IPS-20b (cell line): Measurements from ENCODE around the gene CASK.

Source experiments
- H3K27ac ChIP-seq: one replicate; pipeline ENCODE4 v1.5.1; 2013; ENCODE audit warnings: low read length
- H3K27me3 ChIP-seq: 2 replicates; pipeline ENCODE4 v1.6.1; 2013; ENCODE audit warnings: mild to moderate bottlenecking, low read length, inconsistent platforms; ENCODE audit not compliant: insufficient read depth
- H3K36me3 ChIP-seq: 2 replicates; pipeline ENCODE4 v1.6.1; 2013; ENCODE audit warnings: low read depth, mild to moderate bottlenecking, inconsistent platforms, low read length, moderate library complexity; ENCODE audit not compliant: insufficient read depth
- H3K4me1 ChIP-seq: 2 replicates; pipeline ENCODE4 v1.6.1; 2013; ENCODE audit warnings: mild to moderate bottlenecking, control low read depth, inconsistent platforms, low read length, moderate library complexity; ENCODE audit not compliant: insufficient read depth
- H3K4me3 ChIP-seq: 2 replicates; pipeline ENCODE4 v1.5.1; 2013; ENCODE audit warnings: mild to moderate bottlenecking, low read length, inconsistent platforms
- H3K9ac ChIP-seq: 2 replicates; pipeline ENCODE4 v1.6.1; 2013; ENCODE audit warnings: low read depth, mild to moderate bottlenecking, inconsistent platforms, low read length, moderate library complexity
- H3K9me3 ChIP-seq: 2 replicates; pipeline ENCODE4 v1.6.1; 2013; ENCODE audit warnings: mild to moderate bottlenecking, low read depth, low read length, inconsistent platforms; ENCODE audit not compliant: insufficient read depth

CASK gene, protein sequence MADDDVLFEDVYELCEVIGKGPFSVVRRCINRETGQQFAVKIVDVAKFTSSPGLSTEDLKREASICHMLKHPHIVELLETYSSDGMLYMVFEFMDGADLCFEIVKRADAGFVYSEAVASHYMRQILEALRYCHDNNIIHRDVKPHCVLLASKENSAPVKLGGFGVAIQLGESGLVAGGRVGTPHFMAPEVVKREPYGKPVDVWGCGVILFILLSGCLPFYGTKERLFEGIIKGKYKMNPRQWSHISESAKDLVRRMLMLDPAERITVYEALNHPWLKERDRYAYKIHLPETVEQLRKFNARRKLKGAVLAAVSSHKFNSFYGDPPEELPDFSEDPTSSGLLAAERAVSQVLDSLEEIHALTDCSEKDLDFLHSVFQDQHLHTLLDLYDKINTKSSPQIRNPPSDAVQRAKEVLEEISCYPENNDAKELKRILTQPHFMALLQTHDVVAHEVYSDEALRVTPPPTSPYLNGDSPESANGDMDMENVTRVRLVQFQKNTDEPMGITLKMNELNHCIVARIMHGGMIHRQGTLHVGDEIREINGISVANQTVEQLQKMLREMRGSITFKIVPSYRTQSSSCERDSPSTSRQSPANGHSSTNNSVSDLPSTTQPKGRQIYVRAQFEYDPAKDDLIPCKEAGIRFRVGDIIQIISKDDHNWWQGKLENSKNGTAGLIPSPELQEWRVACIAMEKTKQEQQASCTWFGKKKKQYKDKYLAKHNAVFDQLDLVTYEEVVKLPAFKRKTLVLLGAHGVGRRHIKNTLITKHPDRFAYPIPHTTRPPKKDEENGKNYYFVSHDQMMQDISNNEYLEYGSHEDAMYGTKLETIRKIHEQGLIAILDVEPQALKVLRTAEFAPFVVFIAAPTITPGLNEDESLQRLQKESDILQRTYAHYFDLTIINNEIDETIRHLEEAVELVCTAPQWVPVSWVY

GRCh38 chrX:41923211-41923977 lies at the start of gene CASK:
Gene CASK, minus strand, starts transcription at chrX:41923554. Its CDS starts 566 bp downstream, at chrX:41922988.
- Histone ChIP-seq H3K27me3 (peaks cover 8% of the 10 kb centered on the region; the same call in 1 of the 2 replicates), H3K4me1 (peaks cover 3% of the 10 kb centered on the region; the same call in 1 of the 2 replicates), H3K9me3 (no peaks in the 10 kb centered on the region), H3K36me3 (no peaks in the 10 kb centered on the region), H3K4me3 (peak within 1 kb of the TSS; percentile 92), H3K27ac (no peak within 1 kb of the TSS), H3K9ac (peak within 1 kb of the TSS; percentile 78)

DNA sequence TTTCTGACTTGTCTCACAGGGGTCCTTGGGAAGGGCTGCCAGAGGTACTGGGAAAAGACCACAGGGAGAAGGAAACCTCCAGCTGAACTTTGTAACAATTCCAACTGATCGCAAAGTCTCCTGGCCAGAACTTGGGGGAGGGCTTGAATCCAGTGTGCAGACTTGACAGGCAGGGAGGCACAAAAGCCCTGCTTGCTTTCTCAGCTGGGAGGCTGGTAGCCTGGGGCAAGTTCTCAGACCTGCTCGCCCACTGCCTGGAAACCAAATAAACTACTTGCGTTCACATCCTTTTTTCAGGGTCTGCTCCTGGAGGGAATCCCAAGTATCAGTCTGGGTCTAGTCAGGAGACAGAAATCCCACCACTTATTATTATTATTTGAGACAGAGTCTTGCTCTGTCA lies 48.0 kb upstream of the CASK start:
- no peaks in the 10 kb centered on the region for H3K9me3 ChIP-seq
- no peaks in the 10 kb centered on the region for H3K36me3 ChIP-seq
- H3K27me3 ChIP-seq = no peaks in the 10 kb centered on the region
- no peak overlapping the region for H3K27ac ChIP-seq
- H3K4me3 ChIP-seq = no peak overlapping the region
- no peak overlapping the region for H3K9ac ChIP-seq
- H3K4me1 ChIP-seq = no peaks in the 10 kb centered on the region; the same call in 1 of the 2 replicates

DNA sequence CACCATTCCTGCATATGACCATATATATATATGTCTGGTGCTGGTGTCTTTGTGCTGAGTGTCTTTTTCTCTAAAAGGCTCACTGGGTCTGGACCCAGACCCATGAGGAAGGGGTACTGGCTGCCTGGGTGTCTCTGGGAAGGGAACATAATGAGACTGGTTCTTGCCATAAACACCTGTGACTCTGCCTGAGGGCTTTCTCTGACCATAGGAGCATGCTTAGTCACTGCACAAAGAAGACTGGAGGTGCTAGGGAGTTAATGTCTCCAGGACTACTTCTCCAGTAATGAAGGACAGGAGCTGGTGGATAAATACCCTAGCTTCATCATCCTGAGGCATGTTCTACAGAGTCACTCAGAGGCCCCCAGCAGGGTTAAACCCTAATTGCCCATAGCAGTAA lies 47.1 kb upstream of the CASK start:
- H3K4me1 ChIP-seq = no peaks in the 10 kb centered on the region; the same call in 1 of the 2 replicates
- no peak overlapping the region for H3K27ac ChIP-seq
- H3K9me3 ChIP-seq = no peaks in the 10 kb centered on the region

DNA sequence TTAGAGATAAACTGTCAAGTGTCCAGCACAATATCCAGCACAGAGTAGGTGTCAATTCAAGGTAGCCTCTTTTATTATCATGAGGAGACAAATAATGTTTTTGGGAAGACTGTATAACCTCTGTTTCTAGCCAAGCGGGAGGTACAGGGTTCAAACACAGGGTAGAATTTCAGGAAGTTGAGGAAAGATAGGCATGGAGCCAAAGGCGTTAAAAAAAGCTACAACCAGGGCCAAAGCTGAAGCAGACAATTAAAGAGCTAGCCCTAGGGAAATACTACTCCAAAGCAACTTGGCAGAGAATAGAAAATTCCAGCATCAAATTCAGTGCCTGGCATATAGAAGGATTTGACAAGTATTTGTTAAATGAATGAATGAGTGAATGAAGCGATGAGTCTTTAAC lies 40.0 kb upstream of the CASK start:
- no peak overlapping the region for H3K4me3 ChIP-seq
- H3K27me3 ChIP-seq = no peaks in the 10 kb centered on the region
- H3K36me3 ChIP-seq = no peaks in the 10 kb centered on the region

More for the DNA sequence above, 47.1 kb upstream of the CASK start:
- Histone ChIP-seq H3K36me3 (no peaks in the 10 kb centered on the region), H3K9ac (no peak overlapping the region), H3K27me3 (no peaks in the 10 kb centered on the region), H3K4me3 (no peak overlapping the region)

GRCh38 chrX:41960142-41960541 lies 36.8 kb upstream of the CASK start:
- no peaks in the 10 kb centered on the region for H3K27me3 ChIP-seq
- H3K27ac ChIP-seq = no peak overlapping the region

More for the DNA sequence above, 40.0 kb upstream of the CASK start:
- Histone ChIP-seq H3K4me1 (no peaks in the 10 kb centered on the region), H3K9ac (no peak overlapping the region), H3K27ac (no peak overlapping the region), H3K9me3 (no peaks in the 10 kb centered on the region)

DNA sequence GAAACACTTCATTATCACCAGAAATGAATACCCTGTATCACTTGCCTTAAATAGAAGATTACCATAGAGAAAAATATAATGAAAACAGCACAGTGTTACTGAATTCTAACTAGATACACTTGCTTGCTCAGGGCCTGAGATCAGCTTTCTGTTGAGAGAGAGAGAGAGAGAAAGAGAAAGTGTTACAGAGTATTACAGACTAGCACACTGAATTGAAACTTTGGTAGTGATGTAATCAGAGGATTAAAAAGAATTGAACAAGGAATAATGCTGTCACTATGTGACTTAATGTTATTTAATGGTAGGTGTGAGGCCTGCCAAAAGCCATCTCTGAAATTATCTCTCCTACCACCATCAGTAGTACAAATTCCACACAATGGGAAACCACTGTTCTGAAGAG lies 35.5 kb upstream of the CASK start:
- H3K27me3 ChIP-seq = no peaks in the 10 kb centered on the region
- no peaks in the 10 kb centered on the region for H3K4me1 ChIP-seq

More at GRCh38 chrX:41960142-41960541, 36.8 kb upstream of the CASK start:
- no peak overlapping the region for H3K4me3 ChIP-seq
- H3K9ac ChIP-seq = no peak overlapping the region
- H3K4me1 ChIP-seq = no peaks in the 10 kb centered on the region
- H3K36me3 ChIP-seq = no peaks in the 10 kb centered on the region
- no peaks in the 10 kb centered on the region for H3K9me3 ChIP-seq

DNA sequence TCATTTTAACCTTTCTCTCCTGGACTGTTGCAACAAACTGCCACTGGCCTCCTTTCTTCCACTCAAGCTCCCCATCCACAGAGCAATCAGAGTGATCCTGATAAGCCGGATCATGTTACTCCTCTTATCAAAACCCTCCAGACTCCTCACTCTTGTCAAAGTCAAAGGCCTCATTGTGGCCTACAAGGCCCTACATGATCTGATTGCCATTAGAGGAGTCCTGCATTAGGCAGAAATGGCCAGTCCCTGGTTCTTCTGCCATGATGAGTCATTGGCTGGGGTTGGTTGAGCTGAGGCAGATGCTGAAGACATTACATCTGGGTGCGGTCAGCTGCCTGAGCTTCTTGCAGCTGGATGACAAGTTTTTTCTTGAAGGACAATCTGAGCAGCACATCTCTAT lies 32.7 kb upstream of the CASK start:
- H3K27ac ChIP-seq = no peak overlapping the region

More for the DNA sequence above, 35.5 kb upstream of the CASK start:
- H3K27ac ChIP-seq = no peak overlapping the region
- no peak overlapping the region for H3K4me3 ChIP-seq
- H3K36me3 ChIP-seq = no peaks in the 10 kb centered on the region
- no peaks in the 10 kb centered on the region for H3K9me3 ChIP-seq
- no peak overlapping the region for H3K9ac ChIP-seq

DNA sequence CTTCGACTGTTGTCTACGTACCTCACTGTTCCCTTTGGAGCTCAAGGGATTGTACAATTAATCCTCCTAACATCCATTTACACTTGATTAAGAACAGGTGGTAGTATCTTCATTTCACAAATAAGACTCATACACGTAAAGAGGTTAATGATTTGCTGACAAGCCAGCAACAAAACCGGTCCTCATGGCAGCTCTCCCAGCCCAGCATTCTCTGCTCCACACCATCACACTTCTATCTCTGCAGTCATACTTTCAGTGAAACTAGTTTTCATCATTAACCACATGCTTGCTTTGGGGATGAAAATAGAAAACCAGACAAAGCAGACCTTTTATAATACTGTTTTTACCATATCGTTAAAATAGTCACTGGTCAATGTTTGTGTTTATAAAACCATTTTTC lies 28.7 kb upstream of the CASK start:
- Histone ChIP-seq H3K9ac (no peak overlapping the region), H3K4me3 (no peak overlapping the region), H3K27me3 (no peaks in the 10 kb centered on the region), H3K36me3 (no peaks in the 10 kb centered on the region), H3K4me1 (peaks cover 3% of the 10 kb centered on the region; the same call in 1 of the 2 replicates), H3K9me3 (no peaks in the 10 kb centered on the region), H3K27ac (no peak overlapping the region)

More for the DNA sequence above, 32.7 kb upstream of the CASK start:
- H3K9ac ChIP-seq = no peak overlapping the region
- H3K4me3 ChIP-seq = no peak overlapping the region
- no peaks in the 10 kb centered on the region for H3K4me1 ChIP-seq
- H3K27me3 ChIP-seq = no peaks in the 10 kb centered on the region
- no peaks in the 10 kb centered on the region for H3K36me3 ChIP-seq
- H3K9me3 ChIP-seq = no peaks in the 10 kb centered on the region

GRCh38 chrX:41946989-41947612 lies 23.7 kb upstream of the CASK start:
- no peaks in the 10 kb centered on the region for H3K9me3 ChIP-seq
- H3K9ac ChIP-seq = peak overlapping the region; percentile 61
- H3K27me3 ChIP-seq = no peaks in the 10 kb centered on the region
- H3K36me3 ChIP-seq = no peaks in the 10 kb centered on the region
- H3K27ac ChIP-seq = peak overlapping the region; percentile 32
- peaks cover 21% of the 10 kb centered on the region; the same call in 1 of the 2 replicates for H3K4me1 ChIP-seq
- peak overlapping the region; percentile 26; the same call in 1 of the 2 replicates for H3K4me3 ChIP-seq

DNA sequence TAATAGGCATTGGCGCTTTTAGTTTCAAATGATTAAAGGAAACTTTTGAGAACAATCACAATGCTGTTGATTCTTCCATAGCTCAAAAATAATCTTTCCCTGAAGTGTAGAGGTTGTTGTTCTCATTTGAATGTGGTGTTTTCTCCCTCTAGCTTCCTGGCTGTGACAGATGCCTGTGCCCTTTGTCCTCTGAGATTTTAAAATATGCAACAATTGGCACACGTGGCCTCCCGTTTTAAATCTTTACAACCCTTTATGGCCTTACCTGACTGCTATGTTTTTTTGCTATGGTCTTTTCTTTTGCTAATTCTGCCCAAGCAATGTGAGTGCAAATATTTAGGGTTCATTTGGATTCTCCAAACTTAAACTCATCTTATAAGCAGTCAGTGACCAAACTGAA lies 22.9 kb upstream of the CASK start:
- Histone ChIP-seq H3K9me3 (no peaks in the 10 kb centered on the region), H3K4me1 (peaks cover 21% of the 10 kb centered on the region; the same call in 1 of the 2 replicates), H3K27me3 (no peaks in the 10 kb centered on the region), H3K36me3 (no peaks in the 10 kb centered on the region), H3K4me3 (no peak overlapping the region), H3K9ac (peak overlapping the region; percentile 61; the same call in 1 of the 2 replicates), H3K27ac (no peak overlapping the region)

- no peak overlapping the region for H3K27ac ChIP-seq
- H3K4me3 ChIP-seq = no peak overlapping the region
- no peaks in the 10 kb centered on the region for H3K27me3 ChIP-seq
- H3K4me1 ChIP-seq = no peaks in the 10 kb centered on the region
- no peaks in the 10 kb centered on the region for H3K9me3 ChIP-seq
- H3K36me3 ChIP-seq = no peaks in the 10 kb centered on the region
- H3K9ac ChIP-seq = no peak overlapping the region
Observed at GRCh38 chrX:41935832-41936231, 12.5 kb upstream of the CASK start.
